Thyroid gland (tissue), 4 donors: ENCODE results near the gene HCN2.

Experiments used
- POLR2A ChIP-seq, 2 donors: fragments of 450-650 bp; IDR thresholded peaks; one replicate each; pipeline ENCODE4 v1.6.1; 2017; ENCODE audit warnings: antibody characterized with exemption in 2 of 2, mild to moderate bottlenecking in 2 of 2, moderate library complexity in 1 of 2
- TF ChIP-seq, protein P1 (sequence below), 6 experiments: fragments of 200-600 bp in 3 of 6; fragments of 450-650 bp in 3 of 6; sonication (generic) in 3 of 6; IDR thresholded peaks; one replicate each; pipeline ENCODE4 v1.5.1; 2016 to 2019; ENCODE audit warnings: antibody characterized with exemption in 6 of 6, mild to moderate bottlenecking in 2 of 6, inconsistent platforms in 1 of 6, moderate library complexity in 1 of 6

DNA sequence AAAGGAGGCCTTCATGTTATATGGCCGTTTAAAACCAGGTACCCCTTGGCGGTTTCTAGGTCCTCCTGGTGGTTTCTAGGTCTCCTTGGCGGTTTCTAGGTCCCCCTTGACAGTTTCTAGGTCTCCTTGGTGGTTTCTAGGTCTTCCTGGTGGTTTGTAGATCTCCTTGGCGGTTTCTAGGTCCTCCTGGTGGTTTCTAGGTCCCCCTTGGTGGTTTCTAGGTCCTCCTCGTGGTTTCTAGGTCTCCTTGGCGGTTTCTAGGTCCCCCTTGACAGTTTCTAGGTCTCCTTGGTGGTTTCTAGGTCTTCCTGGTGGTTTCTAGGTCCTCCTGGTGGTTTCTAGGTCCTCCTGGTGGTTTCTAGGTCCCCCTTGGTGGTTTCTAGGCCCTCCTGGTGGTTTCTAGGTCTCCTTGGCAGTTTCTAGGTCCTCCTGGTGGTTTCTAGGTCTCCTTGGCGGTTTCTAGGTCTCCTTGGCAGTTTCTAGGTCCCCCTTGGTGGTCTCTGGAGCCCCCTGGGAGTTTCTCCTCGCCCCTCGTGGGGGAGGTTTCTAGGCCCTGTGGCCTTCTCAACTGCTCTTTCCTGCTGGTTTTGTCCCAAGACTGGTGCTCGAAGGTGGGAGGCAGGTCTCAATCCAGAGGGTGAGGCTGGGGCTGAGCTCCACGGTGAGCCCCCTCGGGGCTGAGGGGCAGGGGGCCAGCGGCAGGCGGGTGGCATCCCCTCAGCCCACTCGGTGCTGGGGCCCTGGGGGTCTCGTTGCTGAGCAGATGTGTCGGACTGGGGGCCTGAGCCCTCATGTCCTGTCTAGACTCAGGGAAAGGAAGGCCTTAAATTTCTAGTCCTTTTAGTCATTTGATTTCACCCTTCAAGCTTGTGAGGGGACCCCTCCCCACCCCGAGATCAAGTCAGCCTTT, 8.0 kb downstream of the HCN2 start:
- TF ChIP-seq, protein P1, sequence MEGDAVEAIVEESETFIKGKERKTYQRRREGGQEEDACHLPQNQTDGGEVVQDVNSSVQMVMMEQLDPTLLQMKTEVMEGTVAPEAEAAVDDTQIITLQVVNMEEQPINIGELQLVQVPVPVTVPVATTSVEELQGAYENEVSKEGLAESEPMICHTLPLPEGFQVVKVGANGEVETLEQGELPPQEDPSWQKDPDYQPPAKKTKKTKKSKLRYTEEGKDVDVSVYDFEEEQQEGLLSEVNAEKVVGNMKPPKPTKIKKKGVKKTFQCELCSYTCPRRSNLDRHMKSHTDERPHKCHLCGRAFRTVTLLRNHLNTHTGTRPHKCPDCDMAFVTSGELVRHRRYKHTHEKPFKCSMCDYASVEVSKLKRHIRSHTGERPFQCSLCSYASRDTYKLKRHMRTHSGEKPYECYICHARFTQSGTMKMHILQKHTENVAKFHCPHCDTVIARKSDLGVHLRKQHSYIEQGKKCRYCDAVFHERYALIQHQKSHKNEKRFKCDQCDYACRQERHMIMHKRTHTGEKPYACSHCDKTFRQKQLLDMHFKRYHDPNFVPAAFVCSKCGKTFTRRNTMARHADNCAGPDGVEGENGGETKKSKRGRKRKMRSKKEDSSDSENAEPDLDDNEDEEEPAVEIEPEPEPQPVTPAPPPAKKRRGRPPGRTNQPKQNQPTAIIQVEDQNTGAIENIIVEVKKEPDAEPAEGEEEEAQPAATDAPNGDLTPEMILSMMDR (IDR thresholded peaks at IDR 0.05) = no peak
- TF ChIP-seq POLR2A (IDR thresholded peaks at IDR 0.05) = no peak
